Keratinocyte (primary cell): ENCODE results near the gene HAP1. TPM values are rescaled to one million over a fixed set of nuclear protein-coding genes. Genes with fewer than 3 reads are reported as not detected.

Experiments used
- DNase-seq: peaks from one replicate; pipeline ENCODE4 v3.0.0-alpha.2; 2011; ENCODE audit warnings: low read depth, missing footprints, low spot score
- FAIRE-seq: peaks from 2 replicates; lab custom pipeline; 2011; peaks lifted over from hg19 to GRCh38; lab: Jason Lieb, UNC
- H2AFZ ChIP-seq: 2 replicates; pipeline ENCODE4 v1.6.0; 2012; ENCODE audit warnings: low read length, control low read depth, inconsistent platforms; ENCODE audit not compliant: control insufficient read depth
- H3K27ac ChIP-seq: 2 replicates; pipeline ENCODE4 v1.5.1; 2011; ENCODE audit warnings: low read length; ENCODE audit not compliant: control insufficient read depth, insufficient read depth
- H3K27me3 ChIP-seq: 3 replicates; pipeline ENCODE4 v1.6.0; 2011; ENCODE audit warnings: low read length; ENCODE audit not compliant: control insufficient read depth, insufficient read depth; ENCODE audit errors: extremely low read depth
- H3K36me3 ChIP-seq, 2 experiments: 2 replicates in 1 of 2; 3 replicates in 1 of 2; pipeline ENCODE4 v1.5.1; 2011; ENCODE audit warnings: low read length in 2 of 2, mild to moderate bottlenecking in 1 of 2; ENCODE audit not compliant: control insufficient read depth in 2 of 2, insufficient read depth in 2 of 2; ENCODE audit errors: extremely low read depth in 1 of 2
- H3K4me1 ChIP-seq: 3 replicates; pipeline ENCODE4 v1.5.1; 2011; ENCODE audit warnings: low read length; ENCODE audit not compliant: control insufficient read depth, insufficient read depth; ENCODE audit errors: extremely low read depth
- H3K4me2 ChIP-seq: 3 replicates; pipeline ENCODE4 v1.6.0; 2011; ENCODE audit warnings: low read depth, low read length; ENCODE audit not compliant: control insufficient read depth, insufficient read depth; ENCODE audit errors: extremely low read depth
- H3K4me3 ChIP-seq, 3 experiments: fragments of 200-600 bp in 1 of 3; sonication (generic) in 1 of 3; 2 replicates in 2 of 3; 3 replicates in 1 of 3; pipeline ENCODE4 v1.5.1; 2011 to 2016; ENCODE audit warnings: low read length in 3 of 3, mild to moderate bottlenecking in 3 of 3, control low read depth in 2 of 3, inconsistent platforms in 1 of 3, low read depth in 1 of 3, mixed read lengths in 1 of 3, mixed run types in 1 of 3, moderate library complexity in 1 of 3; ENCODE audit not compliant: control insufficient read depth in 2 of 3, insufficient read depth in 2 of 3; ENCODE audit errors: extremely low read depth in 1 of 3
- H3K79me2 ChIP-seq: 2 replicates; pipeline ENCODE4 v1.6.0; 2012; ENCODE audit warnings: low read length; ENCODE audit not compliant: control insufficient read depth, insufficient read depth
- H3K9ac ChIP-seq: 3 replicates; pipeline ENCODE4 v1.6.0; 2011; ENCODE audit warnings: low read length; ENCODE audit not compliant: control insufficient read depth, insufficient read depth; ENCODE audit errors: extremely low read depth
- H3K9me1 ChIP-seq: 3 replicates; pipeline ENCODE4 v1.6.0; 2011; ENCODE audit warnings: low read length; ENCODE audit not compliant: control insufficient read depth, insufficient read depth; ENCODE audit errors: extremely low read depth
- H3K9me3 ChIP-seq: 2 replicates; pipeline ENCODE4 v1.5.1; 2012; ENCODE audit warnings: low read depth, low read length; ENCODE audit not compliant: control insufficient read depth
- H4K20me1 ChIP-seq: 3 replicates; pipeline ENCODE4 v1.6.0; 2011; ENCODE audit warnings: low read length; ENCODE audit not compliant: control insufficient read depth, insufficient read depth; ENCODE audit errors: extremely low read depth
- CTCF ChIP-seq, 3 experiments: IDR thresholded peaks in 1 of 3; conservative IDR thresholded peaks in 1 of 3; optimal IDR thresholded peaks in 1 of 3; 2 replicates in 2 of 3; 3 replicates in 1 of 3; pipeline versions ENCODE3 to v1.5.1; 2011; ENCODE audit warnings: low read length in 3 of 3, mild to moderate bottlenecking in 3 of 3, moderate library complexity in 2 of 3, control low read depth in 1 of 3, inconsistent platforms in 1 of 3; ENCODE audit not compliant: insufficient read depth in 2 of 3; ENCODE audit errors: extremely low read depth in 1 of 3
- EZH2 ChIP-seq: IDR thresholded peaks from one replicate; pipeline ENCODE4 v1.6.1; 2012; ENCODE audit warnings: inconsistent platforms, mild to moderate bottlenecking, low read length, moderate library complexity
- dilution Hi-C: fragments of 300-500 bp; cut with MboI; formaldehyde crosslinking; loops from one replicate; pipeline ENCODE4 v1.7.0; 2020; ENCODE audit warnings: low sequenced_read_pairs; ENCODE audit not compliant: extremely low pct_ligation_motif_present
- polyA plus RNA-seq, 5 experiments: library from polyadenylated mRNA; depleted of rRNA in 3 of 5; stranded (reverse) in 3 of 5; stranded (forward) in 1 of 5; unstranded in 1 of 5; fragments of >200 nt; gene quantifications; 1 replicate in 1 of 5; 2 replicates in 3 of 5; 3 replicates in 1 of 5; pipeline versions ENCODE4 v1.2.1 to v1.2.3, GENCODE V29; 2011 to 2012; ENCODE audit warnings: missing spikeins in 2 of 5, low read depth in 1 of 5, low replicate concordance in 1 of 5

The HAP1 gene
- polyA plus RNA-seq, 1 donor (not counting 4 experiments of a cell fraction or from before 2014, with no cell fraction given), result 1.6 TPM

- Histone ChIP-seq H3K36me3 (peaks cover 53 to 56% of the 10 kb centered on the region in 2 experiments), H3K4me1 (peaks cover 24% of the 10 kb centered on the region), H3K4me2 (no peak overlapping the region), H3K79me2 (peaks cover 58% of the 10 kb centered on the region), H3K9me3 (no peaks in the 10 kb centered on the region), H3K27ac (no peak overlapping the region), H2AFZ (no peak overlapping the region), H3K27me3 (no peaks in the 10 kb centered on the region), H3K9ac (no peak overlapping the region), H4K20me1 (peaks cover 21% of the 10 kb centered on the region), H3K9me1 (peaks cover 3% of the 10 kb centered on the region), H3K4me3 (no peak overlapping the region)
- DNase-seq (no peak), FAIRE-seq (no peak)
- TF ChIP-seq CTCF (optimal IDR thresholded peaks at IDR 0.05 in 1 of 3, IDR thresholded peaks at IDR 0.05 in 1 of 3, conservative IDR thresholded peaks at IDR 0.05 in 1 of 3; ENCODE audit: extremely low read depth in 1 of 3, insufficient read depth in 2 of 3, low read length in 3 of 3), result no peak
- dilution Hi-C loops, result no loop called here
Measured at GRCh38 chr17:41768682-41769288, 34.3 kb upstream of the HAP1 start.

GRCh38 chr17:41767324-41768042 lies 33.0 kb upstream of the HAP1 start:
- H3K79me2 ChIP-seq, result peaks cover 60% of the 10 kb centered on the region
- no peak overlapping the region for H2AFZ ChIP-seq
- H4K20me1 ChIP-seq, result peaks cover 17% of the 10 kb centered on the region
- peaks cover 66% of the 10 kb centered on the region in 2 experiments for H3K36me3 ChIP-seq
- dilution Hi-C loops, result no loop called here
- FAIRE-seq (no peak), DNase-seq (no peak)
- H3K9me1 ChIP-seq, result peaks cover 3% of the 10 kb centered on the region
- H3K9ac ChIP-seq, result no peak overlapping the region
- no peak for TF ChIP-seq EZH2
- no peak for TF ChIP-seq CTCF (optimal IDR thresholded peaks at IDR 0.05 in 1 of 3, IDR thresholded peaks at IDR 0.05 in 1 of 3, conservative IDR thresholded peaks at IDR 0.05 in 1 of 3; ENCODE audit: extremely low read depth in 1 of 3, insufficient read depth in 2 of 3, low read length in 3 of 3)
- H3K4me1 ChIP-seq, result peaks cover 12% of the 10 kb centered on the region
- no peak overlapping the region for H3K27ac ChIP-seq
- no peaks in the 10 kb centered on the region for H3K27me3 ChIP-seq
- H3K4me3 ChIP-seq, result no peak overlapping the region
- no peak overlapping the region for H3K4me2 ChIP-seq
- no peaks in the 10 kb centered on the region for H3K9me3 ChIP-seq
